GM23338 (cell line): ENCODE results near the gene CD4. TPM values are rescaled to one million over a fixed set of nuclear protein-coding genes. Genes with fewer than 3 reads are reported as not detected.
A peak's percentile ranks its signal among the peaks of the same experiment; 100 is the strongest.

Experiments
- ATAC-seq: fragments of 200-7000 bp; cut with Tn5 transposase; 3 replicates; pipeline ENCODE4 v1.9.1; 2020
- DNase-seq: peaks from one replicate; pipeline ENCODE4 v3.0.0-alpha.2; 2015; ENCODE audit warnings: low spot score
- H2AFZ ChIP-seq: fragments of 200-600 bp; sonication (generic); 2 replicates; pipeline ENCODE4 v1.8.0; 2016; ENCODE audit warnings: antibody characterized with exemption, mild to moderate bottlenecking, moderate library complexity
- H3F3A ChIP-seq: fragments of 200-600 bp; sonication (generic); replicated peaks from 2 replicates; pipeline ENCODE4 v1.8.0; 2017; ENCODE audit warnings: antibody characterized with exemption, mixed run types, low read depth
- H3K27ac ChIP-seq: fragments of 200-600 bp; sonication (generic); 2 replicates; pipeline ENCODE4 v1.6.1; 2016; ENCODE audit warnings: low read depth
- H3K27me3 ChIP-seq: fragments of 200-600 bp; sonication (generic); 2 replicates; pipeline ENCODE4 v1.8.0; 2016; ENCODE audit warnings: mild to moderate bottlenecking, mixed run types, moderate library complexity; ENCODE audit not compliant: insufficient read depth
- H3K36me3 ChIP-seq: fragments of 200-600 bp; sonication (generic); 2 replicates; pipeline ENCODE4 v1.8.0; 2016; ENCODE audit warnings: mild to moderate bottlenecking; ENCODE audit not compliant: insufficient read depth
- H3K4me1 ChIP-seq: fragments of 200-600 bp; sonication (generic); 2 replicates; pipeline ENCODE4 v1.8.0; 2016; ENCODE audit warnings: mild to moderate bottlenecking, moderate library complexity; ENCODE audit not compliant: insufficient read depth
- H3K4me2 ChIP-seq: fragments of 200-600 bp; sonication (generic); 2 replicates; pipeline ENCODE4 v1.7.1; 2017; ENCODE audit warnings: mixed run types
- H3K4me3 ChIP-seq: fragments of 200-600 bp; sonication (generic); 2 replicates; pipeline ENCODE4 v1.6.1; 2016; ENCODE audit warnings: mixed run types
- H3K79me2 ChIP-seq: fragments of 200-600 bp; sonication (generic); replicated peaks from 2 replicates; pipeline ENCODE4 v1.8.0; 2017; ENCODE audit warnings: mild to moderate bottlenecking; ENCODE audit not compliant: insufficient read depth
- H3K9me2 ChIP-seq: fragments of 200-600 bp; sonication (generic); 2 replicates; pipeline ENCODE4 v1.8.0; 2017; ENCODE audit not compliant: insufficient read depth
- H4K20me1 ChIP-seq: fragments of 200-600 bp; sonication (generic); replicated peaks from 2 replicates; pipeline ENCODE4 v1.8.0; 2017; ENCODE audit warnings: mild to moderate bottlenecking; ENCODE audit not compliant: insufficient read depth
- H3K27ac Mint-ChIP-seq: 2 replicates; pipeline ENCODE4 v1.8.0; 2020; ENCODE audit warnings: inconsistent platforms, mild to moderate bottlenecking, moderate library complexity, mixed read lengths
- H3K27me3 Mint-ChIP-seq: 3 replicates; pipeline ENCODE4 v1.8.0; 2022; ENCODE audit warnings: low read depth, mild to moderate bottlenecking, moderate library complexity, mixed read lengths, inconsistent platforms; ENCODE audit not compliant: insufficient read depth, poor library complexity
- H3K36me3 Mint-ChIP-seq: 3 replicates; pipeline ENCODE4 v1.8.0; 2021; ENCODE audit warnings: low read depth, mild to moderate bottlenecking, inconsistent platforms, moderate library complexity, mixed read lengths
- H3K4me1 Mint-ChIP-seq: 3 replicates; pipeline ENCODE4 v1.8.0; 2020; ENCODE audit warnings: mild to moderate bottlenecking, inconsistent platforms, mixed read lengths
- H3K4me3 Mint-ChIP-seq: 3 replicates; pipeline ENCODE4 v1.8.0; 2021; ENCODE audit warnings: moderate library complexity, mild to moderate bottlenecking, inconsistent platforms, mixed read lengths
- H3K9me3 Mint-ChIP-seq: 3 replicates; pipeline ENCODE4 v1.8.0; 2020; ENCODE audit warnings: moderate library complexity, mild to moderate bottlenecking, inconsistent platforms, mixed read lengths
- CTCF ChIP-seq, 2 experiments: fragments of 200-600 bp in 1 of 2; sonication (generic) in 1 of 2; conservative IDR thresholded peaks; 2 replicates each; pipeline versions ENCODE4 v1.5.1 to v1.6.1; 2016 to 2017; ENCODE audit warnings: antibody characterized with exemption in 2 of 2, low read depth in 2 of 2, mild to moderate bottlenecking in 2 of 2, moderate library complexity in 1 of 2
- EZH2 ChIP-seq: fragments of 200-600 bp; sonication (generic); IDR thresholded peaks from one replicate; pipeline ENCODE4 v1.8.0; 2017; ENCODE audit warnings: antibody characterized with exemption, mild to moderate bottlenecking, low read depth; ENCODE audit not compliant: unreplicated experiment
- NANOG ChIP-seq: IDR thresholded peaks from 2 replicates; pipeline ENCODE4 v1.6.1; 2016; ENCODE audit warnings: antibody characterized with exemption, borderline replicate concordance
- POLR2AphosphoS5 ChIP-seq: IDR thresholded peaks from 2 replicates; pipeline ENCODE4 v1.6.1; 2016; ENCODE audit warnings: antibody characterized with exemption, low read depth
- ZNF331 ChIP-seq: fragments of 250-450 bp; sonication (Bioruptor Pico); IDR thresholded peaks from 2 replicates; pipeline ENCODE4 v1.5.0; 2020; ENCODE audit warnings: low read depth, mild to moderate bottlenecking, moderate library complexity
- polyA plus RNA-seq: library from polyadenylated mRNA; unstranded; fragments of >200 nt; fragmentation: Nextera tagmentation; extraction: Ambion mirVana; gene quantifications from 2 replicates; pipeline ENCODE4 v1.2.1, GENCODE V29; 2016
- total RNA-seq: library from RNA; depleted of rRNA; stranded (reverse); fragments of >200 nt; shearing (Covaris generic); gene quantifications from 2 replicates; pipeline ENCODE4 v1.2.3, GENCODE V29; 2014

The CD4 gene
- total and polyA plus RNA-seq, 2 experiments from 2014 or later, result 1.5 to 2.0 TPM

- peaks cover 18% of the 10 kb centered on the region for H3K4me1 Mint-ChIP-seq
- Histone ChIP-seq H3K4me2 (no peak overlapping the region), H3K9me2 (no peaks in the 10 kb centered on the region), H3K79me2 (no peaks in the 10 kb centered on the region), H3K27ac (no peak overlapping the region), H3K4me3 (no peak overlapping the region), H2AFZ (no peak overlapping the region), H3K36me3 (peaks cover 20% of the 10 kb centered on the region), H3F3A (peaks cover 5% of the 10 kb centered on the region; the same call in 1 of the 2 replicates), H4K20me1 (no peaks in the 10 kb centered on the region; the same call in 1 of the 2 replicates), H3K4me1 (peaks cover 5% of the 10 kb centered on the region; the same call in 1 of the 2 replicates), H3K27me3 (no peaks in the 10 kb centered on the region)
- peak overlapping the region; percentile 44; the same call in 1 of the 2 replicates for H3K27ac Mint-ChIP-seq
- H3K36me3 Mint-ChIP-seq, result peaks cover 63% of the 10 kb centered on the region
- ATAC-seq (peak; percentile 62), DNase-seq (peak; percentile 72)
- peak; percentile 15 to 50; a peak in 3 of 4 replicates for TF ChIP-seq CTCF (conservative IDR thresholded peaks at IDR 0.05; ENCODE audit: low read depth in 2 of 2)
- no peak for TF ChIP-seq EZH2
- no peak for TF ChIP-seq POLR2AphosphoS5
- no peaks in the 10 kb centered on the region for H3K9me3 Mint-ChIP-seq
- H3K27me3 Mint-ChIP-seq, result peaks cover 29% of the 10 kb centered on the region
- H3K4me3 Mint-ChIP-seq, result no peak overlapping the region; the same call in 2 of the 3 replicates
These were observed 54.0 kb downstream of the CD4 start for GRCh38 chr12:6843118-6843902.

GRCh38 chr12:6845395-6845794 lies 56.1 kb downstream of the CD4 start:
- no peak for DNase-seq
- H2AFZ ChIP-seq, result no peak overlapping the region
- Mint-ChIP-seq H3K4me1 (peaks cover 9% of the 10 kb centered on the region; the same call in 2 of the 3 replicates), H3K36me3 (peaks cover 71% of the 10 kb centered on the region), H3K4me3 (no peak overlapping the region), H3K27ac (no peak overlapping the region), H3K27me3 (peaks cover 24% of the 10 kb centered on the region), H3K9me3 (no peaks in the 10 kb centered on the region)
- peaks cover 28% of the 10 kb centered on the region for H3K36me3 ChIP-seq
- H3K27me3 ChIP-seq, result no peaks in the 10 kb centered on the region
- peaks cover 10% of the 10 kb centered on the region for H3K79me2 ChIP-seq
- H3K9me2 ChIP-seq, result no peaks in the 10 kb centered on the region
- no peak overlapping the region for H3K4me2 ChIP-seq
- no peak overlapping the region for H3K4me3 ChIP-seq
- no peak overlapping the region for H3K27ac ChIP-seq
- peaks cover 4% of the 10 kb centered on the region; the same call in 1 of the 2 replicates for H3K4me1 ChIP-seq
- H3F3A ChIP-seq, result 0 out of 2 replicates have a peak, but pooled peaks cover 3% of the 10 kb centered on the region
- H4K20me1 ChIP-seq, result no peaks in the 10 kb centered on the region; the same call in 1 of the 2 replicates
- no peak for ATAC-seq
- no peak for TF ChIP-seq ZNF331 (CRISPR knock-in tag)

- Histone ChIP-seq H3K9me2 (no peaks in the 10 kb centered on the region), H3K36me3 (peaks cover 28% of the 10 kb centered on the region), H3K4me3 (no peak overlapping the region), H3K79me2 (peaks cover 16% of the 10 kb centered on the region), H3K27ac (no peak overlapping the region), H2AFZ (no peak overlapping the region), H3K4me2 (no peak overlapping the region), H4K20me1 (no peaks in the 10 kb centered on the region; the same call in 1 of the 2 replicates), H3K27me3 (no peaks in the 10 kb centered on the region), H3K4me1 (peaks cover 5% of the 10 kb centered on the region; the same call in 1 of the 2 replicates), H3F3A (0 out of 2 replicates have a peak, but pooled peaks cover 3% of the 10 kb centered on the region)
- DNase-seq (no peak), ATAC-seq (no peak)
- TF ChIP-seq POLR2AphosphoS5, result no peak; the same call in 1 of the 2 replicates
- TF ChIP-seq NANOG, result no peak
- Mint-ChIP-seq H3K4me3 (no peak overlapping the region; the same call in 2 of the 3 replicates), H3K27ac (no peak overlapping the region), H3K27me3 (peaks cover 25% of the 10 kb centered on the region), H3K4me1 (peaks cover 5% of the 10 kb centered on the region; the same call in 2 of the 3 replicates), H3K36me3 (peaks cover 71% of the 10 kb centered on the region), H3K9me3 (no peaks in the 10 kb centered on the region)
These were observed 57.1 kb downstream of the CD4 start for GRCh38 chr12:6846316-6846869.
